Measurements from ENCODE around the gene NGLY1. TPM values are rescaled to one million over a fixed set of nuclear protein-coding genes. Genes with fewer than 3 reads are reported as not detected.

NGLY1 gene
- total RNA-seq, 1 experiment from 2014 or later = 45.4 TPM

DNA sequence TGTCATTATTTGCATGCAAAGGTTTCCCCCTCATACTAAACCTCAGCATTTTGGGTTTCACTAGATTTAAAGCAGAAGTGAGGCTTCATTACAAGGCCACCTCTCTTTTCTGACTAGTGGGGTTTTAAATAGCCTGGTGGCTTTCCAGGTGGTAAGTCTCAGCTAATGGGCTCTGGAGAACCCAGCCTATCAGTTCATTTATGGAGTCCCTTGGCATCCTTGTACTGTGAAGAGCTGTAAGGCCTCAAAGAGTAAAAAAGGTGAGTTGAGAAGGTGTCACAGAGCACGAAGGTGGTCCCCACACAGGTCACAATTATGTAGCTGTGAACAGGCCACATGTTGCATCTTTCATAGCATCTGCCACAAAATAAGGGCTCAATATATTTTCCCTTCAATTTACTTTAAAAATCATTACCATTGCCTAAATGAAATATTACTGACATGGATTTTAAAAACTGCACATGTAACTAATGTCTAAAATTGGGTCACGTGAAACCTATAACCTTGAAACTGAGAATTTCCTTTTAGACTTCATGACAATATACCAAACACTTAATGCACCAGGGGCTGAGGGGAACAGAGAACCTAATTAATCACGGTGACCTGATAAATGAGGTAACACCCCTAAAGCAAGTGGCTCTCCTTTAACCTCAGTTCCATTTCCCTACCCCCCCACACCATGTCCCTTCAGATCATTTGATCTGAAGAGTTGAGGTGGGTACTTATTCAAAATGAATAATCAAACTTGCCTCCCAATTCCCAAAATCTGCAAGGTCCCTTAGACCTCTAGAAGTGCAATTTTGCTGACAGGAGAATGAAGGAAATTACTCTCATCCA is 1.3 kb downstream of the NGLY1 start:
- H3K9me3 Mint-ChIP-seq (ENCODE audit: unreplicated experiment) = no peaks in the 10 kb centered on the region
- ChIA-PET CTCF (interaction anchor here (0.6 to 2.1 kb wide), 2 partner anchors 134 to 555 kb away, joined by 3 to 11 read pairs; no protein-coding TSS in a partner anchor), POLR2A (interaction anchor here (0.8 to 1.1 kb wide), 4 partner anchors 9 to 134 kb away, joined by 3 to 4 read pairs (median 4); no protein-coding TSS in a partner anchor)
- TSS peak; percentile 37 for BruUV-seq (replicated peaks)
- DNase-seq (ENCODE audit: unreplicated experiment) = no peak
- peak overlapping the region; percentile 84 for H3K4me3 Mint-ChIP-seq (ENCODE audit: unreplicated experiment)
- TF ChIP-seq, protein P1, sequence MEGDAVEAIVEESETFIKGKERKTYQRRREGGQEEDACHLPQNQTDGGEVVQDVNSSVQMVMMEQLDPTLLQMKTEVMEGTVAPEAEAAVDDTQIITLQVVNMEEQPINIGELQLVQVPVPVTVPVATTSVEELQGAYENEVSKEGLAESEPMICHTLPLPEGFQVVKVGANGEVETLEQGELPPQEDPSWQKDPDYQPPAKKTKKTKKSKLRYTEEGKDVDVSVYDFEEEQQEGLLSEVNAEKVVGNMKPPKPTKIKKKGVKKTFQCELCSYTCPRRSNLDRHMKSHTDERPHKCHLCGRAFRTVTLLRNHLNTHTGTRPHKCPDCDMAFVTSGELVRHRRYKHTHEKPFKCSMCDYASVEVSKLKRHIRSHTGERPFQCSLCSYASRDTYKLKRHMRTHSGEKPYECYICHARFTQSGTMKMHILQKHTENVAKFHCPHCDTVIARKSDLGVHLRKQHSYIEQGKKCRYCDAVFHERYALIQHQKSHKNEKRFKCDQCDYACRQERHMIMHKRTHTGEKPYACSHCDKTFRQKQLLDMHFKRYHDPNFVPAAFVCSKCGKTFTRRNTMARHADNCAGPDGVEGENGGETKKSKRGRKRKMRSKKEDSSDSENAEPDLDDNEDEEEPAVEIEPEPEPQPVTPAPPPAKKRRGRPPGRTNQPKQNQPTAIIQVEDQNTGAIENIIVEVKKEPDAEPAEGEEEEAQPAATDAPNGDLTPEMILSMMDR (IDR thresholded peaks at IDR 0.05; ENCODE audit: unreplicated experiment) = no peak
- intact Hi-C loops (cut with micrococcal nuclease) = loop anchor here (2.0 to 5.0 kb wide), 2 partner anchors 117 to 135 kb away; partner anchors contain the start of gene TOP2B
- peaks cover 15% of the 10 kb centered on the region for H3K36me3 Mint-ChIP-seq (ENCODE audit: insufficient read depth, unreplicated experiment)
- peaks cover 15% of the 10 kb centered on the region for H3K4me1 Mint-ChIP-seq (ENCODE audit: insufficient read depth, unreplicated experiment)
- H3K27me3 Mint-ChIP-seq (ENCODE audit: insufficient read depth, unreplicated experiment) = no peaks in the 10 kb centered on the region
- peak overlapping the region; percentile 31 for H3K27ac Mint-ChIP-seq (ENCODE audit: low read depth, unreplicated experiment)

DNA sequence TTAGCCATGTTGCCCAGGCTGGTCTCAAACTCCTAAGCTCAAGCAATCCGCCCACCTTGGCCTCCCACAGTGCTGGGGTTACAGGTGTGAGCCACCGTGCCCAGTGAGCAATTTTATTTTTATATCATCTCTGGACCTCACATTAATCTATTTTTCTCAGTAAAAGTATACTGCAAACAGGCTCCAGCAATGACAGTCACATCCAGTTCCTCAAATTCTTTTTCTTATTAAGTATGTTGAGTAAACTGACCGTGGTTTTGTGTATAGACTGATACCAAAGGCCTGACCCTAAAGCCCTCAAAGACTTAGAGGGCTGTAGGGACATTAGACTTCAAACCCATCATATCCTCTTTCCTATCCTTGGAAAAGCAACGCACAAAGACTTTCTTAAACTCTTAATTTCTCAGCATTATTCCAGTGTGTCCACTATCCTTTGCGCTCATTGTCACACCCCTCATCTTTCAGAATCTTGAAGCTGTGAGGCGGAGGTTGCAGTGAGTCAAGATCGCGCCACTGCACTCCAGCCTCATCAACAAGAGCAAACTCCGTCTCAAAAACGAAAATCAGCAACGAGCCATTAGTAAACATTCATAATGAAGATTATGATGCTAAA is 2.0 kb downstream of the NGLY1 start:
- peaks cover 22% of the 10 kb centered on the region for H3K36me3 Mint-ChIP-seq (ENCODE audit: insufficient read depth, unreplicated experiment)
- no peaks in the 10 kb centered on the region for H3K27me3 Mint-ChIP-seq (ENCODE audit: insufficient read depth, unreplicated experiment)
- intact Hi-C loops (cut with micrococcal nuclease) = loop anchor here (5.0 kb wide), 1 partner anchor 134 kb away; no protein-coding TSS in a partner anchor
- H3K27ac Mint-ChIP-seq (ENCODE audit: low read depth, unreplicated experiment) = no peak overlapping the region
- peak overlapping the region; percentile 84 for H3K4me3 Mint-ChIP-seq (ENCODE audit: unreplicated experiment)
- no peak for DNase-seq (ENCODE audit: unreplicated experiment)
- H3K4me1 Mint-ChIP-seq (ENCODE audit: insufficient read depth, unreplicated experiment) = peaks cover 15% of the 10 kb centered on the region
- CTCF ChIA-PET = interaction anchor here (0.7 to 2.1 kb wide), 3 partner anchors 12 to 133 kb away, joined by 3 to 11 read pairs (median 3); no protein-coding TSS in a partner anchor
- no peaks in the 10 kb centered on the region for H3K9me3 Mint-ChIP-seq (ENCODE audit: unreplicated experiment)
- TF ChIP-seq, protein P1 (IDR thresholded peaks at IDR 0.05; ENCODE audit: unreplicated experiment) = no peak
- no TSS peak for BruUV-seq (replicated peaks)
- POLR2A ChIA-PET = interaction anchor here (0.8 to 1.1 kb wide), 4 partner anchors 10 to 134 kb away, joined by 3 to 4 read pairs (median 4); no protein-coding TSS in a partner anchor

DNA sequence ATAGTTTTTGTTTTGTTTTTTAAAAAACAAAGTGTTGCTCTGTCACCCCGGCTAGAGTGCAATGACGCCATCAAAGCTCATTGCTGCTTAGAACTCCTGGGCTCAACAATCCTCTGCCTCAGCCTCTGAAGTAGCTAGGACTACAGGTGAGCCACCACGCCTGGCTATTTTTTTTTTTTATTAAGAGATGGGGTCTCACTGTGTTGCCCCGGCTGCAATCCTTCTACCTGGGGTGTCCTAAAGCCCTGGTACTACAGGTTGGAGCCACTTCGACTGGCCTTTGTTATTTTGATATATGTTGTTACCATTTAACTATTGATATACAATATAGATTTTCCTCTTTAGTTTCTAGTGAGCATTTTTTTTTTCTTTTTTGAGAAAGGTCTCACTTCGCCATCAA is 2.6 kb downstream of the NGLY1 start:
- TF ChIP-seq, protein P1 (IDR thresholded peaks at IDR 0.05; ENCODE audit: unreplicated experiment) = no peak
- no peak overlapping the region for H3K4me3 Mint-ChIP-seq (ENCODE audit: unreplicated experiment)
- no peak for DNase-seq (ENCODE audit: unreplicated experiment)
- ChIA-PET CTCF (interaction anchor here (0.6 to 2.1 kb wide), 7 partner anchors 9 to 248 kb away, joined by 3 to 11 read pairs (median 3); no protein-coding TSS in a partner anchor), POLR2A (interaction anchor here (1.1 kb wide), 1 partner anchor 99 kb away, joined by 3 read pairs; no protein-coding TSS in a partner anchor)
- no peaks in the 10 kb centered on the region for H3K9me3 Mint-ChIP-seq (ENCODE audit: unreplicated experiment)
- H3K27me3 Mint-ChIP-seq (ENCODE audit: insufficient read depth, unreplicated experiment) = no peaks in the 10 kb centered on the region
- H3K36me3 Mint-ChIP-seq (ENCODE audit: insufficient read depth, unreplicated experiment) = peaks cover 28% of the 10 kb centered on the region
- H3K4me1 Mint-ChIP-seq (ENCODE audit: insufficient read depth, unreplicated experiment) = peaks cover 11% of the 10 kb centered on the region
- no TSS peak for BruUV-seq (replicated peaks)
- intact Hi-C loops (cut with micrococcal nuclease) = loop anchor here (5.0 kb wide), 1 partner anchor 133 kb away; no protein-coding TSS in a partner anchor
- H3K27ac Mint-ChIP-seq (ENCODE audit: low read depth, unreplicated experiment) = no peak overlapping the region

DNA sequence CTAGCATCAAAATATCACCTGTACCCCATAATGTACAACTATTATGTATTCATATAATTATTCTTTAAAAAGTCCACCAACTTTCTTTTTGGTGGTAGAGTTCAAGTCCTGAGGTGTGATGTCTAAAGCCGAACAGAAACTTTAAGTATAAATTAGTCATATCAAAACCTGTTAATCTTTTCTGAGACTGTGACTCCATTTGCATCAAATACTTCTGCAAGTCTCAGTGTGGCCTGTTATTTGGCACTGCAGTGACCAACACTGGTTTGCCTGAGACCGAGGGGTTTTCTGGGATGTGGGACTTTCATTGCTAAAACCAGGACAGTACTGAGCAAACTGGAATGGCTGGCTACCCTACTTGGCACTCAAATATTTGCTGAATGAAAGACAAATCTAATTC is 7.3 kb downstream of the NGLY1 start:
- Mint-ChIP-seq H3K9me3 (ENCODE audit: unreplicated experiment) (no peaks in the 10 kb centered on the region), H3K27ac (ENCODE audit: low read depth, unreplicated experiment) (no peak overlapping the region), H3K27me3 (ENCODE audit: insufficient read depth, unreplicated experiment) (no peaks in the 10 kb centered on the region), H3K4me1 (ENCODE audit: insufficient read depth, unreplicated experiment) (no peaks in the 10 kb centered on the region), H3K36me3 (ENCODE audit: insufficient read depth, unreplicated experiment) (peaks cover 51% of the 10 kb centered on the region), H3K4me3 (ENCODE audit: unreplicated experiment) (no peak overlapping the region)
- no TSS peak for BruUV-seq (replicated peaks)
- intact Hi-C loops (cut with micrococcal nuclease) = loop anchor here (1.0 kb wide), 1 partner anchor 40 kb away; no protein-coding TSS in a partner anchor
- ChIA-PET POLR2A (no interaction called here), CTCF (no interaction called here)
- DNase-seq (ENCODE audit: unreplicated experiment) = no peak
- TF ChIP-seq, protein P1 (IDR thresholded peaks at IDR 0.05; ENCODE audit: unreplicated experiment) = no peak

Data from MCF 10A (cell line).